Panc1 (cell line): Measurements from ENCODE around the gene KIAA1614.

Source experiments
- CTCF ChIP-seq: fragments of 450-650 bp; IDR thresholded peaks from 2 replicates; pipeline ENCODE4 v1.5.1; 2017; ENCODE audit warnings: mild to moderate bottlenecking
- POLR2AphosphoS5 ChIP-seq: IDR thresholded peaks from 2 replicates; pipeline ENCODE4 v1.6.1; 2012; ENCODE audit warnings: mild to moderate bottlenecking, low read depth, low read length, moderate library complexity

DNA sequence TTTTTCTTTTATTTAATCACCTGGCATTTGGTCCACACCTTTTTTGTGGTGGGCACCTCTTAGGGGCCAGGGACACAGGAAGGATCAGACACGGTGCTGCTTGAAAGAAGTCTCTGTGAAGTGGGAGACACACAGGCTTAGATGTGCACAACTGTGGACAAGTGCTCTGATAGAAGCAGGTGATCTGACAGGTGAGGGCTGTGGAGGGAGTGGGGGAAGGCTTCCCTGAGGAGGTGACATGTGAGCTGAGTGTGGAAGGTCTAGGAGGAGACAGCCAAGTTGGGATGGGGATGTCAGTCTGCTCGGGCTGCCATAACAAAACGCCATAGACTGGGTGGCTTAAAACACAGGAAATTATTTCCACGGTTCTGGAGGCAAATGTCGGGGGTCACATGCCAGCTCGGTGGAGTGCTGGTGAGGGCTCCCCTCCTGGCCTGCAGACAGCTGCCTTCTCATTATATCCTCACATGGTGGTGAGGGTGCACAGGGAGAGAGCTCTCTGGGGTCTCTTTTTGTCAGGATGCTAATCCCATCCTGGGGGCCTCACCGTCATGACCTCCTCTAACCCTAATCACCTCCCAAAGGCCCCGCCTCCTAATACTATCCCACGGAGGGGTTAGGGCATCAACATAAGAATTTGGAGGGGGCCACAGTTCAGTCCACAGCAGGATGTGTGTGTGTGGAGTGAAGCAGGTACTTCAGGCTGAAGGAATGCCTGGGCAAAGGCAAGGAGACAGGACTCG is 5.2 kb upstream of the KIAA1614 start:
- no peak for TF ChIP-seq CTCF
- TF ChIP-seq POLR2AphosphoS5, result no peak
